WTC11 (cell line): ENCODE measurements around the gene PLEKHF1. TPM values are rescaled to one million over a fixed set of nuclear protein-coding genes. Genes with fewer than 3 reads are reported as not detected.

Source experiments
- ATAC-seq: fragments of 200-7000 bp; cut with Tn5 transposase; 2 replicates; pipeline ENCODE4 v1.10.0; 2021; ENCODE audit warnings: mild to moderate bottlenecking, moderate library complexity
- CTCF ChIA-PET: fragments of 300-600 bp; sonication (Branson Sonifier 250); formaldehyde crosslinking; loops from one replicate; lab custom pipeline; 2021; ENCODE audit warnings: antibody characterized with exemption; lab: Charles Lee
- POLR2A ChIA-PET: fragments of 350-600 bp; sonication (Branson Sonifier 250); formaldehyde crosslinking; loops from one replicate; lab custom pipeline; 2021; ENCODE audit warnings: antibody characterized with exemption; lab: Charles Lee
- DNase-seq: peaks from one replicate; pipeline ENCODE4 v3.0.0; 2021; ENCODE audit warnings: low spot score
- H3K27ac Mint-ChIP-seq: 2 replicates; pipeline ENCODE4 v1.8.0; 2021; ENCODE audit warnings: mixed read lengths
- H3K27me3 Mint-ChIP-seq: 2 replicates; pipeline ENCODE4 v1.8.0; 2021; ENCODE audit warnings: low read depth, mild to moderate bottlenecking, moderate library complexity, mixed read lengths
- H3K36me3 Mint-ChIP-seq: 2 replicates; pipeline ENCODE4 v1.8.0; 2021; ENCODE audit warnings: mixed read lengths
- H3K4me1 Mint-ChIP-seq: 2 replicates; pipeline ENCODE4 v1.8.0; 2022; ENCODE audit warnings: mixed read lengths
- H3K4me3 Mint-ChIP-seq: 2 replicates; pipeline ENCODE4 v1.8.0; 2021; ENCODE audit warnings: mild to moderate bottlenecking, moderate library complexity, mixed read lengths
- H3K9me3 Mint-ChIP-seq: 2 replicates; pipeline ENCODE4 v1.8.0; 2021; ENCODE audit warnings: mixed read lengths
- ELF4 ChIP-seq: sonication (generic); formaldehyde crosslinking; IDR thresholded peaks from 2 replicates; pipeline ENCODE4 v1.8.1; 2022; ENCODE audit warnings: low read depth, mild to moderate bottlenecking, moderate library complexity, missing genetic modification reagents
- ESRRA ChIP-seq: sonication (generic); formaldehyde crosslinking; IDR thresholded peaks from 2 replicates; pipeline ENCODE4 v1.8.1; 2022; ENCODE audit warnings: mild to moderate bottlenecking, missing genetic modification reagents, borderline replicate concordance
- FOXP1 ChIP-seq: sonication (generic); formaldehyde crosslinking; IDR thresholded peaks from 2 replicates; pipeline ENCODE4 v1.8.0; 2022; ENCODE audit warnings: missing genetic modification reagents, mild to moderate bottlenecking, moderate library complexity, borderline replicate concordance
- GRHL2 ChIP-seq: fragments of 250-450 bp; sonication (Bioruptor Pico); IDR thresholded peaks from 2 replicates; pipeline ENCODE4 v1.8.0; 2022; ENCODE audit warnings: mild to moderate bottlenecking, moderate library complexity; ENCODE audit not compliant: insufficient replicate concordance, severe bottlenecking
- GTF2I ChIP-seq: fragments of 250-450 bp; sonication (Bioruptor Pico); conservative IDR thresholded peaks from 2 replicates; pipeline ENCODE4 v1.4.0; 2021; ENCODE audit warnings: mild to moderate bottlenecking
- HMGA2 ChIP-seq: fragments of 250-450 bp; sonication (Bioruptor Pico); IDR thresholded peaks from 2 replicates; pipeline ENCODE4 v1.4.0; 2021; ENCODE audit warnings: mild to moderate bottlenecking, moderate library complexity
- MXD4 ChIP-seq: fragments of 250-450 bp; sonication (Bioruptor Pico); IDR thresholded peaks from 2 replicates; pipeline ENCODE4 v1.8.0; 2021; ENCODE audit warnings: mild to moderate bottlenecking, moderate library complexity, borderline replicate concordance
- NFE2L1 ChIP-seq: sonication (generic); formaldehyde crosslinking; IDR thresholded peaks from 2 replicates; pipeline ENCODE4 v1.8.1; 2023; ENCODE audit warnings: missing genetic modification reagents
- PREB ChIP-seq: sonication (generic); formaldehyde crosslinking; IDR thresholded peaks from 2 replicates; pipeline ENCODE4 v1.8.1; 2022; ENCODE audit warnings: mild to moderate bottlenecking, missing genetic modification reagents, moderate library complexity, borderline replicate concordance
- TCF7 ChIP-seq: sonication (generic); formaldehyde crosslinking; IDR thresholded peaks from 2 replicates; pipeline ENCODE4 v1.8.0; 2022; ENCODE audit warnings: mild to moderate bottlenecking, low read depth, missing genetic modification reagents, moderate library complexity
- ZNF219 ChIP-seq: sonication (generic); formaldehyde crosslinking; IDR thresholded peaks from 2 replicates; pipeline ENCODE4 v1.8.0; 2023; ENCODE audit warnings: missing genetic modification reagents, mild to moderate bottlenecking, borderline replicate concordance
- ZNF416 ChIP-seq: fragments of 250-450 bp; sonication (Bioruptor Pico); IDR thresholded peaks from 2 replicates; pipeline ENCODE4 v1.9.0; 2021; ENCODE audit warnings: mild to moderate bottlenecking, inconsistent platforms
- ZNF512 ChIP-seq: sonication (generic); formaldehyde crosslinking; IDR thresholded peaks from 2 replicates; pipeline ENCODE4 v1.8.1; 2022; ENCODE audit warnings: missing genetic modification reagents, borderline replicate concordance
- total RNA-seq: library from RNA; stranded (reverse); gene quantifications from 3 replicates; pipeline ENCODE4 v1.2.3, GENCODE V29; 2021
- TF ChIP-seq, protein P1 (sequence below): sonication (generic); formaldehyde crosslinking; IDR thresholded peaks from 2 replicates; pipeline ENCODE4 v1.8.0; 2023; ENCODE audit warnings: missing genetic modification reagents, mild to moderate bottlenecking, borderline replicate concordance
- TF ChIP-seq, protein P2 (sequence below): fragments of 250-450 bp; sonication (Bioruptor Pico); conservative IDR thresholded peaks from 2 replicates; pipeline ENCODE4 v1.9.0; 2021; ENCODE audit warnings: mild to moderate bottlenecking

The PLEKHF1 gene
- total RNA-seq, 1 experiment from 2014 or later: 17.9 TPM

DNA sequence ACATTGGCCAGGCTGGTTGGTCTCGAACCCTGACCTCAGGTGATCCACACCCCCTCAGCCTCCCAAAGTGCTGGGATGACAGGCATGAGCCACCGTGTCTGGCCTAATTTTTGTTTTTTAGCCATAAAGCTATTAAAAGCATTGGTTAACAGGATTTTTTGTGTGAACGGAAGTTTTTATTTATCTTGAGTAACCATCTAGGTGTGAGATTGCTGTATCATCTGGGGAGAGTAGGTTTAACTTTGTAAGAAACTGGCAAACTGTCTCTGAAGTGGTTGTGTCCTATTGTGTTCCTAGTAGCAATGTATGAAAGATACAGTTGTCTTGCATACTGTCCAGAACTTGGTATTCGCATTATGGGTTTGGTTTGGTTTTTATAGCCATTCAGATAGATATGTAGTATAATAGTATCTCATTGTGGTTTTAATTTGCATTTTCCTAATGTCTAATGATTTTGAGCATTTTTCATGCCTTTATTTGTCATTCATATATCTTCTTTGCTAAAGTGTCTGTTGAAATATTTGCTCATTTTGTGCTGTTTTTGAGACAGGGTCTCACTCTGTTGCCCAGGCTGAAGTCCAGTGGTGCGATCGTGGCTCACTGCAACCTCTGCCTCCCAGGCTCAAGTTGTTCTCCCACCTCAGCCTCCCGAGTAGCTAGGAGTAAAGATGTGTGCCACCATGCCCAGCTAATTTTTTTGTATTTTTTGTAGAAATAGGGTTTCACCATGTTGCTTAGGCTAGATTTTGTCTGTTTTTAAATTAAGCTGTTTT lies 13.5 kb upstream of the PLEKHF1 start (continued):
- TF ChIP-seq HMGA2 (CRISPR knock-in tag) (no peak), TCF7 (CRISPR knock-in tag) (no peak)
- TF ChIP-seq, protein P1, sequence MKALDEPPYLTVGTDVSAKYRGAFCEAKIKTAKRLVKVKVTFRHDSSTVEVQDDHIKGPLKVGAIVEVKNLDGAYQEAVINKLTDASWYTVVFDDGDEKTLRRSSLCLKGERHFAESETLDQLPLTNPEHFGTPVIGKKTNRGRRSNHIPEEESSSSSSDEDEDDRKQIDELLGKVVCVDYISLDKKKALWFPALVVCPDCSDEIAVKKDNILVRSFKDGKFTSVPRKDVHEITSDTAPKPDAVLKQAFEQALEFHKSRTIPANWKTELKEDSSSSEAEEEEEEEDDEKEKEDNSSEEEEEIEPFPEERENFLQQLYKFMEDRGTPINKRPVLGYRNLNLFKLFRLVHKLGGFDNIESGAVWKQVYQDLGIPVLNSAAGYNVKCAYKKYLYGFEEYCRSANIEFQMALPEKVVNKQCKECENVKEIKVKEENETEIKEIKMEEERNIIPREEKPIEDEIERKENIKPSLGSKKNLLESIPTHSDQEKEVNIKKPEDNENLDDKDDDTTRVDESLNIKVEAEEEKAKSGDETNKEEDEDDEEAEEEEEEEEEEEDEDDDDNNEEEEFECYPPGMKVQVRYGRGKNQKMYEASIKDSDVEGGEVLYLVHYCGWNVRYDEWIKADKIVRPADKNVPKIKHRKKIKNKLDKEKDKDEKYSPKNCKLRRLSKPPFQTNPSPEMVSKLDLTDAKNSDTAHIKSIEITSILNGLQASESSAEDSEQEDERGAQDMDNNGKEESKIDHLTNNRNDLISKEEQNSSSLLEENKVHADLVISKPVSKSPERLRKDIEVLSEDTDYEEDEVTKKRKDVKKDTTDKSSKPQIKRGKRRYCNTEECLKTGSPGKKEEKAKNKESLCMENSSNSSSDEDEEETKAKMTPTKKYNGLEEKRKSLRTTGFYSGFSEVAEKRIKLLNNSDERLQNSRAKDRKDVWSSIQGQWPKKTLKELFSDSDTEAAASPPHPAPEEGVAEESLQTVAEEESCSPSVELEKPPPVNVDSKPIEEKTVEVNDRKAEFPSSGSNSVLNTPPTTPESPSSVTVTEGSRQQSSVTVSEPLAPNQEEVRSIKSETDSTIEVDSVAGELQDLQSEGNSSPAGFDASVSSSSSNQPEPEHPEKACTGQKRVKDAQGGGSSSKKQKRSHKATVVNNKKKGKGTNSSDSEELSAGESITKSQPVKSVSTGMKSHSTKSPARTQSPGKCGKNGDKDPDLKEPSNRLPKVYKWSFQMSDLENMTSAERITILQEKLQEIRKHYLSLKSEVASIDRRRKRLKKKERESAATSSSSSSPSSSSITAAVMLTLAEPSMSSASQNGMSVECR (CRISPR knock-in tag): no peak

GRCh38 chr19:29653398-29653797 lies 11.9 kb upstream of the PLEKHF1 start:
- no peak overlapping the region for H3K4me3 Mint-ChIP-seq
- DNase-seq (no peak), ATAC-seq (no peak)
- no peaks in the 10 kb centered on the region for H3K4me1 Mint-ChIP-seq
- no peaks in the 10 kb centered on the region for H3K27me3 Mint-ChIP-seq
- H3K36me3 Mint-ChIP-seq: peaks cover 5% of the 10 kb centered on the region; the same call in 1 of the 2 replicates
- TF ChIP-seq ZNF219 (CRISPR knock-in tag): no peak
- no peak for TF ChIP-seq FOXP1
- no peak for TF ChIP-seq ELF4 (CRISPR knock-in tag)
- TF ChIP-seq, protein P2, sequence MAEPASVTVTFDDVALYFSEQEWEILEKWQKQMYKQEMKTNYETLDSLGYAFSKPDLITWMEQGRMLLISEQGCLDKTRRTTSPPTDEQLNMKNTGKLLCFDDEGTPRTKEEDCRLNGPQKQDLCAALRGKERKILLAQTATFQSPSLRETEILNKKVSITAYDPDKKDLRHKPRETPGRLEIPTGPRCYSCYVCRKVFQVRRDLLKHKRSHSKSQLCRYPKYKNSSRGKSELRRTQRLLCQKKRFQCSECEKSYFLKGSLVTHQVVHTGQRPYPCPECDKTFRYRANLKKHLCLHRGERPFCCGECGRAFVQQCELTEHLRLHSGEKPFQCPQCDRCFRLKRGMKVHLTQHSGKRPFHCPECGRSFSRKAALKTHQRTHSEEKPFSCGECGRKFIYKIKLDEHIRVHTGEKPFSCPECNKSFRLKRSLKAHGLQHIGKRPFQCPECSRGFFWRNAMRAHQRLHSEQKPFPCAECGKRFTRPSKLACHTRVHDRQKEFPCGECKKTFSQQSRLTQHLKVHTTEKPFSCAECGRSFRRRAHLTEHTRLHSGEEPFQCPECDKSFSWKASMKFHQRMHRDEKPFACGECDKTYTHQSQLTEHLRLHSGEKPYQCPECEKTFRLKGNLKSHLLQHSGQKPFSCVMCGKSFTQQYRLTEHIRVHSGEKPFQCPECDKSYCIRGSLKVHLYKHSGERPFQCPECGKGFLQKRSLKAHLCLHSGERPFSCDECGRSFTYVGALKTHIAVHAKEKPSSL: no peak
- no peak for TF ChIP-seq GRHL2
- TF ChIP-seq GTF2I (CRISPR knock-in tag): no peak
- no peak for TF ChIP-seq ZNF512 (CRISPR knock-in tag)
- no peak for TF ChIP-seq ESRRA
- no peak for TF ChIP-seq NFE2L1 (CRISPR knock-in tag)
- TF ChIP-seq MXD4 (CRISPR knock-in tag): no peak
- TF ChIP-seq ZNF416 (CRISPR knock-in tag): no peak
- TF ChIP-seq PREB (CRISPR knock-in tag): no peak
- H3K27ac Mint-ChIP-seq: no peak overlapping the region
- H3K9me3 Mint-ChIP-seq: peaks cover 33% of the 10 kb centered on the region
- ChIA-PET POLR2A (no interaction called here), CTCF (no interaction called here)
